Chondrocyte (in vitro differentiated cells): ENCODE data around the gene PAK4. TPM values are rescaled to one million over a fixed set of nuclear protein-coding genes. Genes with fewer than 3 reads are reported as not detected.
"Not testable (repeated sequence)": the region's sequence is repeated elsewhere in the genome, so short reads cannot be mapped to it uniquely, and the experiment has no call there.

ENCODE experiments used
- DNase-seq: peaks from one replicate; pipeline ENCODE4 v3.0.0; 2021; ENCODE audit warnings: mixed read lengths, low spot score
- H3K27ac Mint-ChIP-seq: one replicate; pipeline ENCODE4 v1.8.0; 2021; ENCODE audit warnings: mild to moderate bottlenecking, moderate library complexity, mixed read lengths; ENCODE audit not compliant: unreplicated experiment
- H3K27me3 Mint-ChIP-seq: 2 replicates; pipeline ENCODE4 v1.8.0; 2021; ENCODE audit warnings: low read depth, mixed read lengths
- H3K36me3 Mint-ChIP-seq: 2 replicates; pipeline ENCODE4 v1.8.0; 2021; ENCODE audit warnings: low read depth, mixed read lengths
- H3K4me1 Mint-ChIP-seq: 2 replicates; pipeline ENCODE4 v1.8.0; 2021; ENCODE audit warnings: low read depth, mild to moderate bottlenecking, mixed read lengths
- H3K4me3 Mint-ChIP-seq: one replicate; pipeline ENCODE4 v1.8.0; 2021; ENCODE audit warnings: mild to moderate bottlenecking, moderate library complexity, mixed read lengths; ENCODE audit not compliant: unreplicated experiment
- H3K9me3 Mint-ChIP-seq: 2 replicates; pipeline ENCODE4 v1.8.0; 2021; ENCODE audit warnings: low read depth, mixed read lengths
- total RNA-seq: library from RNA; stranded (reverse); gene quantifications from 3 replicates; pipeline ENCODE4 v1.2.1, GENCODE V29; 2021
- TF ChIP-seq, protein P1 (sequence below): fragments of 200-600 bp; sonication (generic); IDR thresholded peaks from 2 replicates; pipeline ENCODE4 v1.5.0; 2021; ENCODE audit warnings: antibody characterized with exemption, mild to moderate bottlenecking, moderate library complexity

Gene PAK4
- total RNA-seq, 1 donor from 2014 or later, result 14.4 TPM

GRCh38 chr19:39086386-39086785 lies 39.2 kb upstream of the PAK4 start:
- Mint-ChIP-seq H3K27ac (no peak overlapping the region), H3K27me3 (peaks cover 63% of the 10 kb centered on the region), H3K4me3 (no peak overlapping the region), H3K9me3 (no peaks in the 10 kb centered on the region), H3K36me3 (no peaks in the 10 kb centered on the region), H3K4me1 (peaks cover 3% of the 10 kb centered on the region)
- TF ChIP-seq, protein P1, sequence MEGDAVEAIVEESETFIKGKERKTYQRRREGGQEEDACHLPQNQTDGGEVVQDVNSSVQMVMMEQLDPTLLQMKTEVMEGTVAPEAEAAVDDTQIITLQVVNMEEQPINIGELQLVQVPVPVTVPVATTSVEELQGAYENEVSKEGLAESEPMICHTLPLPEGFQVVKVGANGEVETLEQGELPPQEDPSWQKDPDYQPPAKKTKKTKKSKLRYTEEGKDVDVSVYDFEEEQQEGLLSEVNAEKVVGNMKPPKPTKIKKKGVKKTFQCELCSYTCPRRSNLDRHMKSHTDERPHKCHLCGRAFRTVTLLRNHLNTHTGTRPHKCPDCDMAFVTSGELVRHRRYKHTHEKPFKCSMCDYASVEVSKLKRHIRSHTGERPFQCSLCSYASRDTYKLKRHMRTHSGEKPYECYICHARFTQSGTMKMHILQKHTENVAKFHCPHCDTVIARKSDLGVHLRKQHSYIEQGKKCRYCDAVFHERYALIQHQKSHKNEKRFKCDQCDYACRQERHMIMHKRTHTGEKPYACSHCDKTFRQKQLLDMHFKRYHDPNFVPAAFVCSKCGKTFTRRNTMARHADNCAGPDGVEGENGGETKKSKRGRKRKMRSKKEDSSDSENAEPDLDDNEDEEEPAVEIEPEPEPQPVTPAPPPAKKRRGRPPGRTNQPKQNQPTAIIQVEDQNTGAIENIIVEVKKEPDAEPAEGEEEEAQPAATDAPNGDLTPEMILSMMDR, result no peak
- DNase-seq, result no peak

- peaks cover 55% of the 10 kb centered on the region for H3K27me3 Mint-ChIP-seq
- no peaks in the 10 kb centered on the region for H3K9me3 Mint-ChIP-seq
These were observed 37.5 kb upstream of the PAK4 start for GRCh38 chr19:39087907-39088686.

GRCh38 chr19:39090016-39090415 lies 35.6 kb upstream of the PAK4 start:
- peaks cover 56% of the 10 kb centered on the region for H3K27me3 Mint-ChIP-seq
- H3K27ac Mint-ChIP-seq, result not testable (repeated sequence)

More at GRCh38 chr19:39087907-39088686, 37.5 kb upstream of the PAK4 start:
- Mint-ChIP-seq H3K4me3 (no peak overlapping the region), H3K4me1 (peaks cover 3% of the 10 kb centered on the region), H3K27ac (no peak overlapping the region), H3K36me3 (no peaks in the 10 kb centered on the region)
- TF ChIP-seq, protein P1, result no peak
- DNase-seq, result no peak

DNA sequence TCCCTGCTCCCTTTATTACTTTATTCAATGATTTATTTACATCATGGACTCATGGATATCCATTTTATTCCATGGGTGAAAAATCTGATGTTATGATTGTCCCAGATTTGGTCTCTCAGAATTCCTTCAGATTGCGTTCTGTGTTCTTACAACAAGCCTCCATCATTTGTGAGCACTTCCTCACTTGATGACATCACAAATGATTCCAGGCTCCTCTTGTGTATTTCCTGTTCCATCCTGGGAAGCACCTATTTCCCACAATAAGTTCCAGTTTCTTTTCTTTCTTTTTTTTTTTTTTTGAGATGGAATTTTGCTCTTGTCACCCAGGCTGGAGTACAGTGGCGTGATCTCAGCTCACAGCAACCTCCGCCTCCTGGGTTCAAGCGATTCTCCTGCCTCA lies 34.7 kb upstream of the PAK4 start:
- no peak overlapping the region for H3K4me3 Mint-ChIP-seq
- TF ChIP-seq, protein P1, result no peak
- H3K27me3 Mint-ChIP-seq, result peaks cover 54% of the 10 kb centered on the region
- no peaks in the 10 kb centered on the region for H3K36me3 Mint-ChIP-seq
- H3K27ac Mint-ChIP-seq, result no peak overlapping the region
- H3K4me1 Mint-ChIP-seq, result no peaks in the 10 kb centered on the region
- H3K9me3 Mint-ChIP-seq, result no peaks in the 10 kb centered on the region
- DNase-seq, result no peak

More at GRCh38 chr19:39090016-39090415, 35.6 kb upstream of the PAK4 start:
- H3K4me3 Mint-ChIP-seq, H3K4me1 Mint-ChIP-seq, H3K36me3 Mint-ChIP-seq, H3K9me3 Mint-ChIP-seq, DNase-seq: not testable (repeated sequence)

- DNase-seq, H3K36me3 Mint-ChIP-seq, H3K4me1 Mint-ChIP-seq, H3K4me3 Mint-ChIP-seq, H3K27ac Mint-ChIP-seq, H3K9me3 Mint-ChIP-seq: not testable (repeated sequence)
- peaks cover 33% of the 10 kb centered on the region for H3K27me3 Mint-ChIP-seq
These were observed 29.6 kb upstream of the PAK4 start for GRCh38 chr19:39095799-39096540.

DNA sequence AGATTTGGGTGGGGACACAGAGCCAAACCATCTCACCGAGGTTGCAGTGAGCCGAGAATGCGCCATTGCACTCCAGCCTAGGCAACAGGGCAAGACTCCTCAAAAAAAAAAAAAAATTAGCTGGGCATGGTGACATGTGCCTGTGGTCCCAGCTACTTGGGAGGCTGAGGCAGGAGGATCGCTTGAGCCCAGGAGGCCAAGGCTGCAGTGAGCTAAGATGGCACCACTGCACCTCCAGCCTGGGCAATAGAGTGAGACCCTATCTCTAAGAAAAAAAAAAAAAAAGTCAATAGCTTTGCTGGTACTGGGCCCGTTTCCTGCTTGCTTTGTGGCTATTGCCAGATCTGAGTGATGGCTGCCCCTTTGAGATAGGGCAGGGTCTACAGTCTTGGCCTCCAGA lies 28.3 kb upstream of the PAK4 start:
- no peaks in the 10 kb centered on the region for H3K36me3 Mint-ChIP-seq
- DNase-seq, result no peak
- H3K27ac Mint-ChIP-seq, result no peak overlapping the region
- H3K4me1 Mint-ChIP-seq, result no peaks in the 10 kb centered on the region
- H3K9me3 Mint-ChIP-seq, result no peaks in the 10 kb centered on the region
- H3K4me3 Mint-ChIP-seq, result no peak overlapping the region
- TF ChIP-seq, protein P1, result no peak
- peaks cover 33% of the 10 kb centered on the region for H3K27me3 Mint-ChIP-seq
